Measurements from ENCODE around the gene FBXW2.
A peak's percentile ranks its signal among the peaks of the same experiment; 100 is the strongest.

The FBXW2 gene

GRCh38 chr9:120720404-120720803 lies 72.8 kb downstream of the FBXW2 start:
- H4K8ac ChIP-seq (ENCODE audit: low read depth, low read length), result no peak overlapping the region
- no peak overlapping the region for H2BK12ac ChIP-seq (ENCODE audit: low read length)
- H3K36me3 ChIP-seq (replicated peaks in 1 of 2; ENCODE audit: control insufficient read depth in 2 of 2, insufficient read depth in 2 of 2, low read length in 2 of 2), result no peaks in the 10 kb centered on the region
- H3K4me1 ChIP-seq (ENCODE audit: control insufficient read depth in 2 of 2, insufficient read depth in 1 of 2, low read depth in 1 of 2, low read length in 2 of 2), result peaks cover 4 to 6% of the 10 kb centered on the region in 2 donors
- H3K14ac ChIP-seq (ENCODE audit: low read length), result no peak overlapping the region
- H3K4me2 ChIP-seq (ENCODE audit: insufficient read depth, low read length, poor library complexity, severe bottlenecking), result no peak overlapping the region
- H2BK120ac ChIP-seq (ENCODE audit: low read depth, low read length), result no peak overlapping the region
- H2AK5ac ChIP-seq (ENCODE audit: low read depth, low read length), result no peak overlapping the region
- no peaks in the 10 kb centered on the region for H3K79me1 ChIP-seq (ENCODE audit: low read depth, low read length)
- H2BK5ac ChIP-seq (ENCODE audit: low read length), result peak overlapping the region; percentile 11
- H3K9ac ChIP-seq (ENCODE audit: low read depth, low read length, poor library complexity), result no peak overlapping the region
- no peak overlapping the region for H2BK15ac ChIP-seq (ENCODE audit: low read length)
- no peak for DNase-seq (ENCODE audit: low spot score)
- H3K23ac ChIP-seq (ENCODE audit: low read depth, low read length, poor library complexity), result no peak overlapping the region
- H4K91ac ChIP-seq (ENCODE audit: low read depth, low read length, poor library complexity), result peak overlapping the region; percentile 38
- H3K4ac ChIP-seq (ENCODE audit: low read length), result no peak overlapping the region
- no peaks in the 10 kb centered on the region for H3K9me3 ChIP-seq (replicated peaks in 1 of 2; ENCODE audit: control insufficient read depth in 2 of 2, insufficient read depth in 1 of 2, low read depth in 1 of 2, low read length in 2 of 2)
- WGBS, 2 donors (ENCODE audit: extremely low coverage in 2 of 2, insufficient read length in 2 of 2, insufficient replicate concordance in 1 of 2), result no CpG with 5 or more reads among the region's 4 CpGs
- no peak overlapping the region for H3K18ac ChIP-seq (ENCODE audit: low read length)
- H3K4me3 ChIP-seq (ENCODE audit: low read length in 2 of 2), result no peak overlapping the region
- no peaks in the 10 kb centered on the region for H3K27me3 ChIP-seq (ENCODE audit: control insufficient read depth in 3 of 3, insufficient read depth in 3 of 3, low read depth in 1 of 3, low read length in 3 of 3)
- no peak overlapping the region for H3K27ac ChIP-seq (replicated peaks; ENCODE audit: low read length)
- no peak overlapping the region for H2AFZ ChIP-seq (ENCODE audit: low read length)

GRCh38 chr9:120718316-120718715 lies 74.9 kb downstream of the FBXW2 start:
- no peak overlapping the region for H2BK15ac ChIP-seq (ENCODE audit: low read length)
- no peak overlapping the region for H4K91ac ChIP-seq (ENCODE audit: low read depth, low read length, poor library complexity)
- H3K36me3 ChIP-seq (replicated peaks in 1 of 2; ENCODE audit: control insufficient read depth in 2 of 2, insufficient read depth in 2 of 2, low read length in 2 of 2), result no peaks in the 10 kb centered on the region
- no peak overlapping the region for H2BK120ac ChIP-seq (ENCODE audit: low read depth, low read length)
- H3K18ac ChIP-seq (ENCODE audit: low read length), result no peak overlapping the region
- DNase-seq (ENCODE audit: low spot score), result no peak
- H3K4me1 ChIP-seq (ENCODE audit: control insufficient read depth in 2 of 2, insufficient read depth in 1 of 2, low read depth in 1 of 2, low read length in 2 of 2), result peaks cover 9 to 13% of the 10 kb centered on the region in 2 donors
- no peak overlapping the region for H3K23ac ChIP-seq (ENCODE audit: low read depth, low read length, poor library complexity)
- H3K4me2 ChIP-seq (ENCODE audit: insufficient read depth, low read length, poor library complexity, severe bottlenecking), result no peak overlapping the region
- H3K27ac ChIP-seq (replicated peaks; ENCODE audit: low read length), result no peak overlapping the region
- H2AK5ac ChIP-seq (ENCODE audit: low read depth, low read length), result no peak overlapping the region
- peaks cover 8% of the 10 kb centered on the region for H3K79me1 ChIP-seq (ENCODE audit: low read depth, low read length)
- H3K9me3 ChIP-seq (replicated peaks in 1 of 2; ENCODE audit: control insufficient read depth in 2 of 2, insufficient read depth in 1 of 2, low read depth in 1 of 2, low read length in 2 of 2), result peaks cover 0 to 2% of the 10 kb centered on the region in 2 donors
- H3K4me3 ChIP-seq (ENCODE audit: low read length in 2 of 2), result no peak overlapping the region
- H3K14ac ChIP-seq (ENCODE audit: low read length), result no peak overlapping the region
- WGBS, 2 donors (ENCODE audit: extremely low coverage in 2 of 2, insufficient read length in 2 of 2, insufficient replicate concordance in 1 of 2), result no CpG with 5 or more reads among the region's 3 CpGs
- H2AFZ ChIP-seq (ENCODE audit: low read length), result no peak overlapping the region
- H3K4ac ChIP-seq (ENCODE audit: low read length), result no peak overlapping the region
- no peak overlapping the region for H3K9ac ChIP-seq (ENCODE audit: low read depth, low read length, poor library complexity)
- H2BK12ac ChIP-seq (ENCODE audit: low read length), result no peak overlapping the region
- no peak overlapping the region for H2BK5ac ChIP-seq (ENCODE audit: low read length)
- H4K8ac ChIP-seq (ENCODE audit: low read depth, low read length), result no peak overlapping the region
- no peaks in the 10 kb centered on the region for H3K27me3 ChIP-seq (ENCODE audit: control insufficient read depth in 3 of 3, insufficient read depth in 3 of 3, low read depth in 1 of 3, low read length in 3 of 3)

- no peak overlapping the region for H2BK5ac ChIP-seq (ENCODE audit: low read length)
These were observed 76.0 kb downstream of the FBXW2 start for GRCh38 chr9:120717176-120717575.

GRCh38 chr9:120716483-120716882 lies 76.7 kb downstream of the FBXW2 start:
- H3K9me3 ChIP-seq (replicated peaks in 1 of 2; ENCODE audit: control insufficient read depth in 2 of 2, insufficient read depth in 1 of 2, low read depth in 1 of 2, low read length in 2 of 2), result peaks cover 0 to 2% of the 10 kb centered on the region in 2 donors
- no peak overlapping the region for H3K9ac ChIP-seq (ENCODE audit: low read depth, low read length, poor library complexity)
- WGBS, 2 donors (ENCODE audit: extremely low coverage in 2 of 2, insufficient read length in 2 of 2, insufficient replicate concordance in 1 of 2), result no CpG with 5 or more reads among the region's 5 CpGs

More at GRCh38 chr9:120717176-120717575, 76.0 kb downstream of the FBXW2 start:
- H3K9me3 ChIP-seq (replicated peaks in 1 of 2; ENCODE audit: control insufficient read depth in 2 of 2, insufficient read depth in 1 of 2, low read depth in 1 of 2, low read length in 2 of 2), result peaks cover 0 to 2% of the 10 kb centered on the region in 2 donors
- no peak overlapping the region for H3K27ac ChIP-seq (replicated peaks; ENCODE audit: low read length)
- H4K8ac ChIP-seq (ENCODE audit: low read depth, low read length), result no peak overlapping the region
- peaks cover 8% of the 10 kb centered on the region for H3K79me1 ChIP-seq (ENCODE audit: low read depth, low read length)
- H3K9ac ChIP-seq (ENCODE audit: low read depth, low read length, poor library complexity), result no peak overlapping the region
- H3K27me3 ChIP-seq (ENCODE audit: control insufficient read depth in 3 of 3, insufficient read depth in 3 of 3, low read depth in 1 of 3, low read length in 3 of 3), result no peaks in the 10 kb centered on the region
- H3K4me2 ChIP-seq (ENCODE audit: insufficient read depth, low read length, poor library complexity, severe bottlenecking), result no peak overlapping the region
- no peak overlapping the region for H2BK15ac ChIP-seq (ENCODE audit: low read length)
- no peak overlapping the region for H3K18ac ChIP-seq (ENCODE audit: low read length)
- no peaks in the 10 kb centered on the region for H3K36me3 ChIP-seq (replicated peaks in 1 of 2; ENCODE audit: control insufficient read depth in 2 of 2, insufficient read depth in 2 of 2, low read length in 2 of 2)
- WGBS, 2 donors (ENCODE audit: extremely low coverage in 2 of 2, insufficient read length in 2 of 2, insufficient replicate concordance in 1 of 2), result no CpG with 5 or more reads among the region's 2 CpGs
- H3K23ac ChIP-seq (ENCODE audit: low read depth, low read length, poor library complexity), result no peak overlapping the region
- no peak overlapping the region for H3K4ac ChIP-seq (ENCODE audit: low read length)
- H2AFZ ChIP-seq (ENCODE audit: low read length), result no peak overlapping the region
- DNase-seq (ENCODE audit: low spot score), result no peak
- H2BK120ac ChIP-seq (ENCODE audit: low read depth, low read length), result no peak overlapping the region
- H2BK12ac ChIP-seq (ENCODE audit: low read length), result no peak overlapping the region
- no peak overlapping the region for H3K14ac ChIP-seq (ENCODE audit: low read length)
- no peak overlapping the region for H3K4me3 ChIP-seq (ENCODE audit: low read length in 2 of 2)
- H3K4me1 ChIP-seq (ENCODE audit: control insufficient read depth in 2 of 2, insufficient read depth in 1 of 2, low read depth in 1 of 2, low read length in 2 of 2), result peaks cover 13 to 14% of the 10 kb centered on the region in 2 donors
- H2AK5ac ChIP-seq (ENCODE audit: low read depth, low read length), result no peak overlapping the region
- no peak overlapping the region for H4K91ac ChIP-seq (ENCODE audit: low read depth, low read length, poor library complexity)

More at GRCh38 chr9:120716483-120716882, 76.7 kb downstream of the FBXW2 start:
- no peak overlapping the region for H2AK5ac ChIP-seq (ENCODE audit: low read depth, low read length)
- no peak overlapping the region for H3K27ac ChIP-seq (replicated peaks; ENCODE audit: low read length)
- no peak overlapping the region for H3K4me3 ChIP-seq (ENCODE audit: low read length in 2 of 2)
- H2BK5ac ChIP-seq (ENCODE audit: low read length), result no peak overlapping the region
- peaks cover 13 to 14% of the 10 kb centered on the region in 2 donors for H3K4me1 ChIP-seq (ENCODE audit: control insufficient read depth in 2 of 2, insufficient read depth in 1 of 2, low read depth in 1 of 2, low read length in 2 of 2)
- DNase-seq (ENCODE audit: low spot score), result no peak
- no peak overlapping the region for H3K4ac ChIP-seq (ENCODE audit: low read length)
- no peak overlapping the region for H2BK12ac ChIP-seq (ENCODE audit: low read length)
- no peak overlapping the region for H2BK15ac ChIP-seq (ENCODE audit: low read length)
- H3K27me3 ChIP-seq (ENCODE audit: control insufficient read depth in 3 of 3, insufficient read depth in 3 of 3, low read depth in 1 of 3, low read length in 3 of 3), result no peaks in the 10 kb centered on the region
- no peak overlapping the region for H3K14ac ChIP-seq (ENCODE audit: low read length)
- H3K4me2 ChIP-seq (ENCODE audit: insufficient read depth, low read length, poor library complexity, severe bottlenecking), result no peak overlapping the region
- H4K8ac ChIP-seq (ENCODE audit: low read depth, low read length), result no peak overlapping the region
- peaks cover 8% of the 10 kb centered on the region for H3K79me1 ChIP-seq (ENCODE audit: low read depth, low read length)
- H2AFZ ChIP-seq (ENCODE audit: low read length), result no peak overlapping the region
- H3K36me3 ChIP-seq (replicated peaks in 1 of 2; ENCODE audit: control insufficient read depth in 2 of 2, insufficient read depth in 2 of 2, low read length in 2 of 2), result no peaks in the 10 kb centered on the region
- no peak overlapping the region for H3K18ac ChIP-seq (ENCODE audit: low read length)
- H3K23ac ChIP-seq (ENCODE audit: low read depth, low read length, poor library complexity), result no peak overlapping the region
- H2BK120ac ChIP-seq (ENCODE audit: low read depth, low read length), result no peak overlapping the region
- no peak overlapping the region for H4K91ac ChIP-seq (ENCODE audit: low read depth, low read length, poor library complexity)
